ENCODE data around the gene MDN1. TPM values are rescaled to one million over a fixed set of nuclear protein-coding genes. Genes with fewer than 3 reads are reported as not detected.

The MDN1 gene
- total and polyA plus RNA-seq, 2 of the 13 experiments (the other 11 are each of a cell fraction or from before 2014, with no cell fraction given) = 18.8 to 52.9 TPM

DNA sequence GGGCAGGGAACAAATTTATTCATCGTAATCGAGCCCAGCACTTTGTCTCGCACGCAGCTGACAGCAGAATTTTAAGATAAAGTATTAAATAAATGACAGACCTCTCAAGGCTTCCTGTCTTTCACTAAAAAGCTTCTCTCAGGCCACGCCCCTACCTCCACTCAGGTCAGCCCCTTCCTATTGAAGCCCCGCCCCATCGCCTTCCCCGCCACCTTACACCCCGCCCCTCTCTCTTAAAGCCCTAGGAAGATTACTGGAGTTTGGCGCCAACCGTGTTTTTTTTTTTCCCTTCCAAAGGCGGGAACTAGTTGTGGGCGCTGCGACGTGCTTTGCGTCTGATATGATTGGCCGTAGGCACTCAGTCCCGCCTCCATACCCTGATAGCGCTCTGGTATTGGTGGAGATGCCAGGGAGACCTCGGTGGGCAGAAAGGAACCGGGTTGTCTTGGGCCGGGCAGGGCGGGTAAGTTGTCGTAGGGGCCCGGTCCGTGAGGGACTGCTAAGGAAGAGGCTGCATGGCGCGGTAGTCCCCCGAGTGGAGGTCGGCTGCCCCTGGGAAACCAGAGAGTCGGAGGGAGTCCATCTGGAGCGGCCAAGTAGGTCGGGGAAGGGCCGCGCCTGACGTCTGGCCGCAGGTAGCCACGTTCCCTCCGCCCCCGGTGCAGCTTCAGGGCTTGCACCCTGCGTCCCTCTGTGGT, 10.0 kb upstream of the MDN1 start, which contains the start of gene CASP8AP2 (continued):
- peak; percentile 49 for TF ChIP-seq ZNF883 (CRISPR knock-in tag; IDR thresholded peaks at IDR 0.05; ENCODE audit: not compliant biosample characterization)
- TF ChIP-seq, protein P1, sequence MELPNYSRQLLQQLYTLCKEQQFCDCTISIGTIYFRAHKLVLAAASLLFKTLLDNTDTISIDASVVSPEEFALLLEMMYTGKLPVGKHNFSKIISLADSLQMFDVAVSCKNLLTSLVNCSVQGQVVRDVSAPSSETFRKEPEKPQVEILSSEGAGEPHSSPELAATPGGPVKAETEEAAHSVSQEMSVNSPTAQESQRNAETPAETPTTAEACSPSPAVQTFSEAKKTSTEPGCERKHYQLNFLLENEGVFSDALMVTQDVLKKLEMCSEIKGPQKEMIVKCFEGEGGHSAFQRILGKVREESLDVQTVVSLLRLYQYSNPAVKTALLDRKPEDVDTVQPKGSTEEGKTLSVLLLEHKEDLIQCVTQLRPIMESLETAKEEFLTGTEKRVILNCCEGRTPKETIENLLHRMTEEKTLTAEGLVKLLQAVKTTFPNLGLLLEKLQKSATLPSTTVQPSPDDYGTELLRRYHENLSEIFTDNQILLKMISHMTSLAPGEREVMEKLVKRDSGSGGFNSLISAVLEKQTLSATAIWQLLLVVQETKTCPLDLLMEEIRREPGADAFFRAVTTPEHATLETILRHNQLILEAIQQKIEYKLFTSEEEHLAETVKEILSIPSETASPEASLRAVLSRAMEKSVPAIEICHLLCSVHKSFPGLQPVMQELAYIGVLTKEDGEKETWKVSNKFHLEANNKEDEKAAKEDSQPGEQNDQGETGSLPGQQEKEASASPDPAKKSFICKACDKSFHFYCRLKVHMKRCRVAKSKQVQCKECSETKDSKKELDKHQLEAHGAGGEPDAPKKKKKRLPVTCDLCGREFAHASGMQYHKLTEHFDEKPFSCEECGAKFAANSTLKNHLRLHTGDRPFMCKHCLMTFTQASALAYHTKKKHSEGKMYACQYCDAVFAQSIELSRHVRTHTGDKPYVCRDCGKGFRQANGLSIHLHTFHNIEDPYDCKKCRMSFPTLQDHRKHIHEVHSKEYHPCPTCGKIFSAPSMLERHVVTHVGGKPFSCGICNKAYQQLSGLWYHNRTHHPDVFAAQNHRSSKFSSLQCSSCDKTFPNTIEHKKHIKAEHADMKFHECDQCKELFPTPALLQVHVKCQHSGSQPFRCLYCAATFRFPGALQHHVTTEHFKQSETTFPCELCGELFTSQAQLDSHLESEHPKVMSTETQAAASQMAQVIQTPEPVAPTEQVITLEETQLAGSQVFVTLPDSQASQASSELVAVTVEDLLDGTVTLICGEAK (IDR thresholded peaks at IDR 0.05) = no peak
- TF ChIP-seq, protein P1 (CRISPR knock-in tag; IDR thresholded peaks at IDR 0.05) = peak; percentile 45; the same call in 1 of the 2 replicates
- TF ChIP-seq, protein P2, sequence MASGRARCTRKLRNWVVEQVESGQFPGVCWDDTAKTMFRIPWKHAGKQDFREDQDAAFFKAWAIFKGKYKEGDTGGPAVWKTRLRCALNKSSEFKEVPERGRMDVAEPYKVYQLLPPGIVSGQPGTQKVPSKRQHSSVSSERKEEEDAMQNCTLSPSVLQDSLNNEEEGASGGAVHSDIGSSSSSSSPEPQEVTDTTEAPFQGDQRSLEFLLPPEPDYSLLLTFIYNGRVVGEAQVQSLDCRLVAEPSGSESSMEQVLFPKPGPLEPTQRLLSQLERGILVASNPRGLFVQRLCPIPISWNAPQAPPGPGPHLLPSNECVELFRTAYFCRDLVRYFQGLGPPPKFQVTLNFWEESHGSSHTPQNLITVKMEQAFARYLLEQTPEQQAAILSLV (CRISPR knock-in tag; IDR thresholded peaks at IDR 0.05; ENCODE audit: borderline replicate concordance) = peak; percentile 64; the same call in 1 of the 2 replicates
- peak; percentile 68 for TF ChIP-seq RBFOX2 (IDR thresholded peaks at IDR 0.05; ENCODE audit: low read depth, low read length)
- TF ChIP-seq ZBTB39 (CRISPR knock-in tag; IDR thresholded peaks at IDR 0.05) = no peak
- TF ChIP-seq GABPB1 (CRISPR knock-in tag; IDR thresholded peaks at IDR 0.05) = peak; percentile 81
- TF ChIP-seq SPEN (CRISPR knock-in tag; IDR thresholded peaks at IDR 0.05; ENCODE audit: low read depth) = peak; percentile 61; the same call in 1 of the 2 replicates
- TF ChIP-seq, protein P3, sequence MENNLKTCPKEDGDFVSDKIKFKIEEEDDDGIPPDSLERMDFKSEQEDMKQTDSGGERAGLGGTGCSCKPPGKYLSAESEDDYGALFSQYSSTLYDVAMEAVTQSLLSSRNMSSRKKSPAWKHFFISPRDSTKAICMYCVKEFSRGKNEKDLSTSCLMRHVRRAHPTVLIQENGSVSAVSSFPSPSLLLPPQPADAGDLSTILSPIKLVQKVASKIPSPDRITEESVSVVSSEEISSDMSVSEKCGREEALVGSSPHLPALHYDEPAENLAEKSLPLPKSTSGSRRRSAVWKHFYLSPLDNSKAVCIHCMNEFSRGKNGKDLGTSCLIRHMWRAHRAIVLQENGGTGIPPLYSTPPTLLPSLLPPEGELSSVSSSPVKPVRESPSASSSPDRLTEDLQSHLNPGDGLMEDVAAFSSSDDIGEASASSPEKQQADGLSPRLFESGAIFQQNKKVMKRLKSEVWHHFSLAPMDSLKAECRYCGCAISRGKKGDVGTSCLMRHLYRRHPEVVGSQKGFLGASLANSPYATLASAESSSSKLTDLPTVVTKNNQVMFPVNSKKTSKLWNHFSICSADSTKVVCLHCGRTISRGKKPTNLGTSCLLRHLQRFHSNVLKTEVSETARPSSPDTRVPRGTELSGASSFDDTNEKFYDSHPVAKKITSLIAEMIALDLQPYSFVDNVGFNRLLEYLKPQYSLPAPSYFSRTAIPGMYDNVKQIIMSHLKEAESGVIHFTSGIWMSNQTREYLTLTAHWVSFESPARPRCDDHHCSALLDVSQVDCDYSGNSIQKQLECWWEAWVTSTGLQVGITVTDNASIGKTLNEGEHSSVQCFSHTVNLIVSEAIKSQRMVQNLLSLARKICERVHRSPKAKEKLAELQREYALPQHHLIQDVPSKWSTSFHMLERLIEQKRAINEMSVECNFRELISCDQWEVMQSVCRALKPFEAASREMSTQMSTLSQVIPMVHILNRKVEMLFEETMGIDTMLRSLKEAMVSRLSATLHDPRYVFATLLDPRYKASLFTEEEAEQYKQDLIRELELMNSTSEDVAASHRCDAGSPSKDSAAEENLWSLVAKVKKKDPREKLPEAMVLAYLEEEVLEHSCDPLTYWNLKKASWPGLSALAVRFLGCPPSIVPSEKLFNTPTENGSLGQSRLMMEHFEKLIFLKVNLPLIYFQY (CRISPR knock-in tag; IDR thresholded peaks at IDR 0.05; ENCODE audit: borderline replicate concordance) = peak; percentile 96
- peak; percentile 69; the same call in 1 of the 2 replicates for TF ChIP-seq THAP7 (CRISPR knock-in tag; IDR thresholded peaks at IDR 0.05)

Measured in HepG2 (cell line).